ENCODE measurements around the gene CEP76. TPM values are rescaled to one million over a fixed set of nuclear protein-coding genes. Genes with fewer than 3 reads are reported as not detected.

Gene CEP76
- polyA plus RNA-seq, 1 donor from 2014 or later: 21.4 TPM

- Histone ChIP-seq H3K9me3 (ENCODE audit: low read length) (no peaks in the 10 kb centered on the region), H3K36me3 (ENCODE audit: insufficient read depth, low read length) (no peaks in the 10 kb centered on the region), H4K20me1 (ENCODE audit: insufficient read depth) (no peaks in the 10 kb centered on the region), H3F3A (ENCODE audit: insufficient read depth, low read length, poor library complexity, severe bottlenecking) (no peaks in the 10 kb centered on the region), H3K4me3 (ENCODE audit: low read length) (no peak overlapping the region), H3K9ac (ENCODE audit: low read length) (no peak overlapping the region), H3K79me2 (replicated peaks; ENCODE audit: insufficient read depth, low read length) (peaks cover 4% of the 10 kb centered on the region), H3K4me2 (ENCODE audit: low read length) (no peak overlapping the region), H2AFZ (ENCODE audit: low read depth, low read length) (no peak overlapping the region), H3K9me2 (ENCODE audit: insufficient read depth, low read length) (no peaks in the 10 kb centered on the region), H3K27me3 (ENCODE audit: insufficient read depth, low read depth, low read length) (no peaks in the 10 kb centered on the region), H3K27ac (ENCODE audit: low read length) (no peak overlapping the region)
- TF ChIP-seq MXI1 (conservative IDR thresholded peaks at IDR 0.05; ENCODE audit: poor library complexity, severe bottlenecking): no peak
- TF ChIP-seq REST (IDR thresholded peaks at IDR 0.05; ENCODE audit: borderline replicate concordance): no peak
- TF ChIP-seq EZH2 (IDR thresholded peaks at IDR 0.05; ENCODE audit: borderline replicate concordance, insufficient read depth, low read length, poor library complexity, severe bottlenecking): no peak
- TF ChIP-seq POLR2AphosphoS5 (IDR thresholded peaks at IDR 0.05): no peak
- TF ChIP-seq TAF1 (IDR thresholded peaks at IDR 0.05; ENCODE audit: low read depth): no peak
- peak; percentile 87 for TF ChIP-seq RAD21 (conservative IDR thresholded peaks at IDR 0.05)
- TF ChIP-seq SMC3 (conservative IDR thresholded peaks at IDR 0.05; ENCODE audit: poor library complexity): peak; percentile 90
- peak; percentile 87 for TF ChIP-seq CTCF (IDR thresholded peaks at IDR 0.05; ENCODE audit: poor library complexity, severe bottlenecking)
- no peak for TF ChIP-seq EP300 (conservative IDR thresholded peaks at IDR 0.05; ENCODE audit: poor library complexity, severe bottlenecking)
Measured at GRCh38 chr18:12659904-12660605, 42.5 kb downstream of the CEP76 start.

- Histone ChIP-seq H3K9me2 (ENCODE audit: insufficient read depth, low read length) (no peaks in the 10 kb centered on the region), H3K27ac (ENCODE audit: low read length) (peak overlapping the region; percentile 10), H2AFZ (ENCODE audit: low read depth, low read length) (peak overlapping the region; percentile 45), H3K9me3 (ENCODE audit: low read length) (no peaks in the 10 kb centered on the region), H3K9ac (ENCODE audit: low read length) (peak overlapping the region; percentile 85), H3K4me3 (ENCODE audit: low read length) (peak overlapping the region; percentile 93), H3K4me2 (ENCODE audit: low read length) (no peak overlapping the region), H3K79me2 (replicated peaks; ENCODE audit: insufficient read depth, low read length) (peaks cover 7% of the 10 kb centered on the region), H4K20me1 (ENCODE audit: insufficient read depth) (no peaks in the 10 kb centered on the region), H3K36me3 (ENCODE audit: insufficient read depth, low read length) (no peaks in the 10 kb centered on the region), H3K27me3 (ENCODE audit: insufficient read depth, low read depth, low read length) (no peaks in the 10 kb centered on the region), H3F3A (ENCODE audit: insufficient read depth, low read length, poor library complexity, severe bottlenecking) (no peaks in the 10 kb centered on the region)
- peak; percentile 2 for TF ChIP-seq POLR2AphosphoS5 (IDR thresholded peaks at IDR 0.05)
- TF ChIP-seq MXI1 (conservative IDR thresholded peaks at IDR 0.05; ENCODE audit: poor library complexity, severe bottlenecking): no peak
- TF ChIP-seq REST (IDR thresholded peaks at IDR 0.05; ENCODE audit: borderline replicate concordance): peak; percentile 11
Measured at GRCh38 chr18:12658426-12659138, 43.9 kb downstream of the CEP76 start.

All from neural cell (in vitro differentiated cells).